GM10266 (cell line): ENCODE measurements around the gene EFCC1.
"Not testable (repeated sequence)": the region's sequence is repeated elsewhere in the genome, so short reads cannot be mapped to it uniquely, and the experiment has no call there.

Experiments
- DNase-seq: peaks from one replicate; pipeline ENCODE4 v3.0.0; 2012; ENCODE audit errors: extremely low spot score
- CTCF ChIP-seq: IDR thresholded peaks from 2 replicates; pipeline ENCODE4 v1.5.1; 2012; ENCODE audit warnings: mild to moderate bottlenecking, low read depth; ENCODE audit not compliant: control insufficient read depth, insufficient read depth; ENCODE audit errors: missing control alignments

EFCC1 gene

GRCh38 chr3:129087138-129087702 is 86.1 kb downstream of the EFCC1 start:
- TF ChIP-seq CTCF: no peak
- no peak for DNase-seq

DNA sequence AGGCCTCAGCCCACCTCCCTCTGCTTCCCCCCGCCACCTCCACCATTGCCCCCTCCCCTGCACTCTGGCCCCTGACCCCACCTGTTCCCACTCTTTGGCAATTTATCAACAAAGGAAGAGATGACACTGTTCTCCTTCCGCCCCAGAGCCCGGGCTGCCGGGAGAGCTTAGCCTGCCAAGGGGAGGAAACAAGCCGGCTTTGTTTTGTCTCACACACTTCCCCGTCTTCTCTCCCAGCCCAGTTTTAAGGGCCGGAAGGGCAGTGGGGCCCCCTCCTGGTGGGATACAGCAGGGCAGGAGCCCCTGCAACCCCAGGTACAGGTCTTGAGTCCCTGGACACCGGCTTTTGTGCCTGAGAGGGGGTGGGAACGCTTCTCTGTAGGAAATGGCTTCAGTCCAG is 86.8 kb downstream of the EFCC1 start:
- not testable (repeated sequence) for DNase-seq

DNA sequence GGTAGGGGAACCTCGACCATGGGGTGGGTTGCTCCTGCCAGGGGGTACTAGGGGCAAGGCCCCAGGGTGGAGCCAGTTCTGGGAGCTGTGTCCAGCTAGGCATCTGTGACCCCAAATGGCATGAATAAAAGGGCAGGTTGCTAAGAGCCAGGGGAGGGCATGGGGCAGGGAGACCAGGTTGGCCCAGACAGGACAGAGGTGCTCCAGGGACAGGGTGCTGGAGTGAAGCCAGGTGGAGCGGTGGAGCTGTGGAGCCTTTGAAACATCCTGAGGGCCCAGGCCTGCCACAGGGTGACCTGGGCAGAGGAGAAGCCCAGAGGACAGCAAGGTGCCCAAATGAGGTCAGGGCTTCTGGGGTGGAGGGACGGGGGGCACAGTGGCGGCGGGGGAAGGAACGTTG is 87.2 kb downstream of the EFCC1 start:
- not testable (repeated sequence) for DNase-seq
